Measurements from ENCODE around the gene TTLL3.

- TF ChIP-seq CTCF (IDR thresholded peaks at IDR 0.05) (no peak), POLR2A (IDR thresholded peaks at IDR 0.05) (no peak)
Observed at GRCh38 chr3:9784965-9785364, 25.1 kb upstream of the TTLL3 start.
